GM12878 (cell line): ENCODE data around the gene FFAR3. TPM values are rescaled to one million over a fixed set of nuclear protein-coding genes. Genes with fewer than 3 reads are reported as not detected.

Experiments used
- ATAC-seq: fragments of 200-7000 bp; cut with Tn5 transposase; 3 replicates; pipeline ENCODE4 v1.9.1; 2020; ENCODE audit warnings: mild to moderate bottlenecking, moderate library complexity
- BruUV-seq: library from RNA; stranded (reverse); fragments of 400-500 nt; replicated peaks from 2 replicates; lab custom pipeline; 2021; lab: Mats Ljungman, UMichigan
- CTCF ChIA-PET: fragments of 300-600 bp; sonication (Branson Sonifier 250); formaldehyde crosslinking; extraction: SDS; loops from one replicate; lab custom pipeline; 2021; ENCODE audit warnings: inconsistent platforms; lab: Yijun Ruan, JAX
- POLR2A ChIA-PET: fragments of 350-600 bp; formaldehyde crosslinking; extraction: SDS; loops from one replicate; lab custom pipeline; 2021; ENCODE audit warnings: inconsistent platforms; lab: Charles Lee
- RAD21 ChIA-PET: fragments of 300-600 bp; sonication (Branson Sonifier 250); formaldehyde crosslinking; loops from one replicate; lab custom pipeline; 2023; ENCODE audit warnings: antibody characterized with exemption; ENCODE audit not compliant: unreplicated experiment; lab: Charles Lee
- SMC1A ChIA-PET: fragments of 300-600 bp; sonication (Branson Sonifier 250); formaldehyde crosslinking; loops from one replicate; lab custom pipeline; 2023; ENCODE audit not compliant: unreplicated experiment, uncharacterized antibody; lab: Charles Lee
- DNase-seq: peaks from one replicate; pipeline ENCODE4 v3.0.0-alpha.2; 2011; ENCODE audit warnings: low read depth, low spot score
- FAIRE-seq: peaks from 3 replicates; lab custom pipeline; 2011; peaks lifted over from hg19 to GRCh38; lab: Jason Lieb, UNC
- H2AFZ ChIP-seq: 2 replicates; pipeline ENCODE4 v1.6.0; 2011; ENCODE audit warnings: low read depth, low read length, control low read depth; ENCODE audit not compliant: control insufficient read depth
- H3K27ac ChIP-seq: 2 replicates; pipeline ENCODE4 v1.5.1; 2011; ENCODE audit warnings: control low read depth; ENCODE audit not compliant: control insufficient read depth, insufficient read depth
- H3K27me3 ChIP-seq, 2 experiments: replicated peaks in 1 of 2; 2 replicates each; pipeline versions ENCODE4 v1.6.0 to v1.6.1; 2011; ENCODE audit warnings: low read length in 1 of 2; ENCODE audit not compliant: control insufficient read depth in 2 of 2, insufficient read depth in 2 of 2
- H3K36me3 ChIP-seq, 2 experiments: 2 replicates each; pipeline ENCODE4 v1.5.1; 2011; ENCODE audit warnings: low read length in 1 of 2; ENCODE audit not compliant: control insufficient read depth in 2 of 2, insufficient read depth in 2 of 2
- H3K4me1 ChIP-seq: 2 replicates; pipeline ENCODE4 v1.6.1; 2011; ENCODE audit warnings: mild to moderate bottlenecking, low read length, moderate library complexity, mixed read lengths; ENCODE audit not compliant: control insufficient read depth, insufficient read depth
- H3K4me2 ChIP-seq: 2 replicates; pipeline ENCODE4 v1.6.0; 2011; ENCODE audit warnings: control low read depth; ENCODE audit not compliant: control insufficient read depth, insufficient read depth
- H3K4me3 ChIP-seq: fragments of 200-600 bp; sonication (generic); 2 replicates; pipeline ENCODE4 v1.5.1; 2016
- H3K79me2 ChIP-seq: 2 replicates; pipeline ENCODE4 v1.6.0; 2011; ENCODE audit warnings: low read length; ENCODE audit not compliant: control insufficient read depth, insufficient read depth
- H3K9ac ChIP-seq: 2 replicates; pipeline ENCODE4 v1.8.0; 2011; ENCODE audit warnings: low read length, control low read depth, mixed read lengths; ENCODE audit not compliant: control insufficient read depth, insufficient read depth
- H3K9me3 ChIP-seq: replicated peaks from 3 replicates; pipeline ENCODE4 v1.5.1; 2011; ENCODE audit warnings: mild to moderate bottlenecking, low read length; ENCODE audit not compliant: control insufficient read depth, insufficient read depth
- H4K20me1 ChIP-seq: 2 replicates; pipeline ENCODE4 v1.6.0; 2011; ENCODE audit not compliant: control insufficient read depth, insufficient read depth
- BCLAF1 ChIP-seq: fragments of 450-650 bp; IDR thresholded peaks from 2 replicates; pipeline ENCODE4 v1.6.1; 2017; ENCODE audit warnings: antibody characterized with exemption, mild to moderate bottlenecking, moderate library complexity
- EED ChIP-seq: sonication (generic); IDR thresholded peaks from 2 replicates; pipeline ENCODE4 v1.6.1; 2016; ENCODE audit warnings: antibody characterized with exemption, low read depth
- IKZF2 ChIP-seq, 2 experiments: fragments of 450-650 bp; IDR thresholded peaks; 2 replicates each; pipeline ENCODE4 v1.6.1; 2017; ENCODE audit warnings: mild to moderate bottlenecking in 2 of 2, moderate library complexity in 2 of 2
- SMAD1 ChIP-seq: fragments of 450-650 bp; IDR thresholded peaks from 2 replicates; pipeline ENCODE4 v1.6.1; 2018; ENCODE audit warnings: mild to moderate bottlenecking, low read depth; ENCODE audit not compliant: partially characterized antibody
- ZBTB40 ChIP-seq: fragments of 450-650 bp; IDR thresholded peaks from 2 replicates; pipeline ENCODE4 v1.6.1; 2016; ENCODE audit warnings: mild to moderate bottlenecking, moderate library complexity, borderline replicate concordance
- ZNF207 ChIP-seq: fragments of 450-650 bp; IDR thresholded peaks from 2 replicates; pipeline ENCODE4 v1.6.1; 2014; ENCODE audit warnings: antibody characterized with exemption, mild to moderate bottlenecking, borderline replicate concordance
- ZNF687 ChIP-seq: fragments of 450-650 bp; IDR thresholded peaks from 2 replicates; pipeline ENCODE4 v1.6.1; 2017; ENCODE audit warnings: mild to moderate bottlenecking, moderate library complexity
- WGBS: methylation state at CpG from one replicate; pipeline ENCODE4 v1.1.6; 2016; ENCODE audit warnings: low lambda C conversion rate; ENCODE audit not compliant: insufficient replicate concordance, insufficient coverage; ENCODE audit errors: missing lambda C conversion rate; 5-methylcytosine and 5-hydroxymethylcytosine counted together
- in situ Hi-C: fragments of 300-500 bp; cut with MboI; formaldehyde crosslinking; loops from 9 replicates; pipeline ENCODE4 v1.14.3; 2018; ENCODE audit warnings: mixed read lengths
- intact Hi-C: fragments of 100-400 bp; cut with micrococcal nuclease; formaldehyde crosslinking; loops from one replicate; pipeline ENCODE4 v1.14.2; 2022; ENCODE audit not compliant: unreplicated experiment
- polyA plus RNA-seq, 11 experiments: library from polyadenylated mRNA; depleted of rRNA in 4 of 11; unstranded in 6 of 11; stranded (reverse) in 5 of 11; fragments of >200 nt; fragmentation: Nextera tagmentation in 4 of 11; fragmentation: Illumina TruSeq in 1 of 11; extraction: Ambion mirVana in 4 of 11; extraction: Trizol in 1 of 11; gene quantifications; 1 replicate in 1 of 11; 2 replicates in 10 of 11; pipeline versions ENCODE4 v1.2.1 to v1.2.3, GENCODE V29; 2011 to 2016; ENCODE audit warnings: inconsistent platforms in 2 of 11, missing spikeins in 2 of 11, low read depth in 1 of 11
- total RNA-seq, 4 experiments: library from RNA; depleted of rRNA in 3 of 4; stranded (reverse); fragments of >200 nt in 3 of 4; fragmentation: Illumina TruSeq in 1 of 4; extraction: Trizol in 1 of 4; gene quantifications; 2 replicates each; pipeline versions ENCODE4 v1.2.1 to v1.2.3, GENCODE V29; 2013 to 2021
- TF ChIP-seq, protein P1 (sequence below): IDR thresholded peaks from 2 replicates; pipeline ENCODE4 v1.6.1; 2011; ENCODE audit warnings: low read depth, low read length, improper control_type of control experiment, borderline replicate concordance

The FFAR3 gene
- total and polyA plus RNA-seq, 10 of the 15 experiments (the other 5 are each of a cell fraction or from before 2014, with no cell fraction given) = 0.15 to 0.18 TPM; not detected in 8

DNA sequence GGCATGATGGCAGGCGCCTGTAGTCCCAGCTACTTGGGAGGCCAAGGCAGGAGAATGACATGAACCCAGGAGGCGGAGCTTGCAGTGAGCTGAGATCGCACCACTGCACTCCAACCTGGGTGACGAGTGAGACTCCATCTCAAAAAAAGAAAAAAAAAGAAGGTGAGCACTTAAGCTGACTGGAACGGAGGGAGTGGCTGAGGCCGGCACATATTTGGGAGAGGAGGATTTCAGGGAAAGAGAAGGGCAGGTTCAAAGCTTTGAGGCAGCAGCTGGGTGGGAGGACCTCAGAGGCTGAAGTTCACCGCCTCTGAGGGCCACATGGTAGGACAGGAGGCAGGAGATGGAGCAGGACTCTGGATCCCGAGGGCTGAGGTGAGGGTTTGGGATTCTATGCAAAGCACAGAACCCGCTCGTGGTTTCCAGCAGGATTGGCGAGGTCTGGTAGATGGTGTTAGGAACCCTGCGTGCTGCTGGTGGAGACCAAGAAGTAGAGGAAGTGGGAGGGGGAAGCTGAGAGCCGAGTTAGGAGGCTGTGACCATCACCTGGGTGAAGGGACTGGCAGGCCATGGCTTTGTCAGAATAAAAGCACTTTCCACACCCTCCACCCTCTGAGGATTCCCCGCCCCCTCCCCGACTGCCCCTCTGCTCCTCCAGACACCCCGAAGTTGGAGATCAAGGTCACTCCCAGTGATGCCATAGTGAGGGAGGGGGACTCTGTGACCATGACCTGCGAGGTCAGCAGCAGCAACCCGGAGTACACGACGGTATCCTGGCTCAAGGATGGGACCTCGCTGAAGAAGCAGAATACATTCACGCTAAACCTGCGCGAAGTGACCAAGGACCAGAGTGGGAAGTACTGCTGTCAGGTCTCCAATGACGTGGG, 20.9 kb upstream of the FFAR3 start:
- peak overlapping the region; percentile 57; the same call in 1 of the 2 replicates for H3K4me2 ChIP-seq
- peaks cover 28 to 30% of the 10 kb centered on the region in 2 experiments for H3K36me3 ChIP-seq
- ATAC-seq = no peak
- H3K27ac ChIP-seq = no peak overlapping the region
- H2AFZ ChIP-seq = no peak overlapping the region
- H3K9ac ChIP-seq = no peak overlapping the region
- H3K4me1 ChIP-seq = peaks cover 41% of the 10 kb centered on the region
- BruUV-seq = no TSS peak
- 82% methylated on average over 25 of the region's 25 CpGs for WGBS
- no peak for DNase-seq
- in situ Hi-C loops (loop anchor here (10.0 kb wide), 1 partner anchor 567 kb away; the partner anchor contains the start of genes HCST, NFKBID and TYROBP), intact Hi-C loops (no loop called here)
- H4K20me1 ChIP-seq = no peaks in the 10 kb centered on the region
- H3K9me3 ChIP-seq = no peaks in the 10 kb centered on the region
- no peaks in the 10 kb centered on the region for H3K27me3 ChIP-seq
- ChIA-PET SMC1A (interaction anchor here (0.7 to 8.1 kb wide), 2 partner anchors 17 to 63 kb away, joined by 3 to 122 read pairs; no protein-coding TSS in a partner anchor), CTCF (no interaction called here), RAD21 (interaction anchor here (1.0 to 5.1 kb wide), 4 partner anchors 9 to 30 kb away, joined by 3 to 45 read pairs (median 4); no protein-coding TSS in a partner anchor), POLR2A (interaction anchor here (0.6 to 1.3 kb wide), 3 partner anchors 9 to 92 kb away, joined by 3 read pairs; no protein-coding TSS in a partner anchor)
- FAIRE-seq = no peak
- peaks cover 41% of the 10 kb centered on the region for H3K79me2 ChIP-seq
- no peak overlapping the region for H3K4me3 ChIP-seq
- TF ChIP-seq ZBTB40 (no peak), EED (no peak), ZNF687 (peak; percentile 30; the same call in 1 of the 2 replicates), SMAD1 (no peak), BCLAF1 (no peak), IKZF2 (IDR thresholded peaks at IDR 0.05) (0 out of 4 replicates have a peak, but pooled peaks of 1 of the 2 experiments have one; percentile 15), ZNF207 (no peak)
- TF ChIP-seq, protein P1, sequence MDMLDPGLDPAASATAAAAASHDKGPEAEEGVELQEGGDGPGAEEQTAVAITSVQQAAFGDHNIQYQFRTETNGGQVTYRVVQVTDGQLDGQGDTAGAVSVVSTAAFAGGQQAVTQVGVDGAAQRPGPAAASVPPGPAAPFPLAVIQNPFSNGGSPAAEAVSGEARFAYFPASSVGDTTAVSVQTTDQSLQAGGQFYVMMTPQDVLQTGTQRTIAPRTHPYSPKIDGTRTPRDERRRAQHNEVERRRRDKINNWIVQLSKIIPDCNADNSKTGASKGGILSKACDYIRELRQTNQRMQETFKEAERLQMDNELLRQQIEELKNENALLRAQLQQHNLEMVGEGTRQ = no peak
